ENCODE results near the gene NDUFAF5.

DNA sequence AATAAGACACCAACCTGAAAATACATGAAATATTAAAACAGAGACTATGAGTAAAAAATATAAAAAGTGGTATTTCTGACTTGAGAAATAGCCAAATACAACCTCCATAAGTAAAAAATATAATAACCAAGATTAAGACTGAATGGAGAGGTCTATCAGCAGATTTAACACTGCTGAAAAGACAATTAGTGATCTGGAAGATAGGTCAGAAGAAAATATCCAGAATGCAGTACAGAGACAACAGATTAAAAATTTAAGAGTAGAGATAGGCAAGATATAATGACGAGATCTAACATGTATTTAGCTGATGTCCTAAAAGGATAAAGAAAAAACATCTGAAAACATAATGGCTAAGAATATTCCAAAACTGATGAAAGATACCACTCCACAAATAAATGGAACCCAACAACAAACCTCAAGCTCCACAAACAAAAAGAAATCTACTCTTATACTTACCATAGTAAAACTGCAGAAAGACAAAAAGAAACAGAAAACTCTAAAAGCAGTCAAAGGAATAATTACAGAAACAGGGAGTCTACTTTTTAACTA, 18.9 kb upstream of the NDUFAF5 start:
- TF ChIP-seq CTCF (IDR thresholded peaks at IDR 0.05; ENCODE audit: low read depth, low read length) = no peak
- TF ChIP-seq, protein P1, sequence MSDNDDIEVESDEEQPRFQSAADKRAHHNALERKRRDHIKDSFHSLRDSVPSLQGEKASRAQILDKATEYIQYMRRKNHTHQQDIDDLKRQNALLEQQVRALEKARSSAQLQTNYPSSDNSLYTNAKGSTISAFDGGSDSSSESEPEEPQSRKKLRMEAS (IDR thresholded peaks at IDR 0.05; ENCODE audit: low read depth, low read length) = no peak

Measured in NB4 (cell line).